Endothelial cell (in vitro differentiated cells): Measurements from ENCODE around the gene F2R. TPM values are rescaled to one million over a fixed set of nuclear protein-coding genes. Genes with fewer than 3 reads are reported as not detected.
"Not testable (repeated sequence)": the region's sequence is repeated elsewhere in the genome, so short reads cannot be mapped to it uniquely, and the experiment has no call there.

Experiments
- DNase-seq: peaks from one replicate; pipeline ENCODE4 v3.0.0; 2021; ENCODE audit warnings: low spot score
- H3K27ac Mint-ChIP-seq: one replicate; pipeline ENCODE4 v1.8.0; 2021; ENCODE audit warnings: mixed read lengths, inconsistent platforms; ENCODE audit not compliant: unreplicated experiment
- H3K27me3 Mint-ChIP-seq: one replicate; pipeline ENCODE4 v1.8.0; 2021; ENCODE audit warnings: mild to moderate bottlenecking, moderate library complexity, mixed read lengths, inconsistent platforms; ENCODE audit not compliant: unreplicated experiment
- H3K36me3 Mint-ChIP-seq: one replicate; pipeline ENCODE4 v1.8.0; 2021; ENCODE audit warnings: mild to moderate bottlenecking, low read depth, mixed read lengths, inconsistent platforms; ENCODE audit not compliant: unreplicated experiment
- H3K4me1 Mint-ChIP-seq: one replicate; pipeline ENCODE4 v1.8.0; 2021; ENCODE audit warnings: mild to moderate bottlenecking, mixed read lengths, inconsistent platforms; ENCODE audit not compliant: unreplicated experiment
- H3K4me3 Mint-ChIP-seq: one replicate; pipeline ENCODE4 v1.8.0; 2021; ENCODE audit warnings: mild to moderate bottlenecking, mixed read lengths, inconsistent platforms; ENCODE audit not compliant: unreplicated experiment
- H3K9me3 Mint-ChIP-seq: one replicate; pipeline ENCODE4 v1.8.0; 2021; ENCODE audit warnings: mixed read lengths, inconsistent platforms; ENCODE audit not compliant: unreplicated experiment
- CTCF ChIP-seq: fragments of 200-600 bp; sonication (generic); IDR thresholded peaks from one replicate; pipeline ENCODE4 v1.5.0; 2021; ENCODE audit warnings: antibody characterized with exemption; ENCODE audit not compliant: unreplicated experiment
- total RNA-seq: library from RNA; stranded (reverse); fragmentation: NEBNext Ultra II Directional; extraction: Animal tissue kit (Norgen Biotek cat#: 25700); gene quantifications from one replicate; pipeline ENCODE4 v1.2.1, GENCODE V29; 2021; ENCODE audit not compliant: unreplicated experiment

The F2R gene
- total RNA-seq, 1 donor from 2014 or later = 342 TPM

GRCh38 chr5:76771705-76772405 lies 55.9 kb downstream of the F2R start:
- Mint-ChIP-seq H3K36me3 (no peaks in the 10 kb centered on the region), H3K4me3 (no peak overlapping the region), H3K27me3 (peaks cover 6% of the 10 kb centered on the region), H3K27ac (no peak overlapping the region), H3K9me3 (no peaks in the 10 kb centered on the region), H3K4me1 (peaks cover 10% of the 10 kb centered on the region)
- TF ChIP-seq CTCF = no peak
- no peak for DNase-seq

GRCh38 chr5:76775921-76776320 lies 60.0 kb downstream of the F2R start:
- no peak overlapping the region for H3K4me3 Mint-ChIP-seq
- no peak overlapping the region for H3K27ac Mint-ChIP-seq

GRCh38 chr5:76776391-76776790 lies 60.5 kb downstream of the F2R start:
- Mint-ChIP-seq H3K4me3 (no peak overlapping the region), H3K4me1 (peaks cover 10% of the 10 kb centered on the region), H3K27me3 (peaks cover 7% of the 10 kb centered on the region), H3K27ac (no peak overlapping the region), H3K36me3 (no peaks in the 10 kb centered on the region), H3K9me3 (no peaks in the 10 kb centered on the region)
- no peak for TF ChIP-seq CTCF
- no peak for DNase-seq

More at GRCh38 chr5:76775921-76776320, 60.0 kb downstream of the F2R start:
- Mint-ChIP-seq H3K36me3 (no peaks in the 10 kb centered on the region), H3K4me1 (peaks cover 10% of the 10 kb centered on the region), H3K27me3 (peaks cover 7% of the 10 kb centered on the region), H3K9me3 (no peaks in the 10 kb centered on the region)
- TF ChIP-seq CTCF = no peak
- no peak for DNase-seq

GRCh38 chr5:76780616-76781015 lies 64.7 kb downstream of the F2R start:
- not testable (repeated sequence) for H3K27me3 Mint-ChIP-seq, H3K4me3 Mint-ChIP-seq, H3K9me3 Mint-ChIP-seq, DNase-seq, H3K36me3 Mint-ChIP-seq, H3K27ac Mint-ChIP-seq
- peaks cover 11% of the 10 kb centered on the region for H3K4me1 Mint-ChIP-seq

- no peaks in the 10 kb centered on the region for H3K36me3 Mint-ChIP-seq
- H3K4me3 Mint-ChIP-seq = no peak overlapping the region
- peaks cover 9% of the 10 kb centered on the region for H3K4me1 Mint-ChIP-seq
- no peaks in the 10 kb centered on the region for H3K9me3 Mint-ChIP-seq
- H3K27me3 Mint-ChIP-seq = peaks cover 5% of the 10 kb centered on the region
- no peak for DNase-seq
- no peak overlapping the region for H3K27ac Mint-ChIP-seq
- no peak for TF ChIP-seq CTCF
Observed at GRCh38 chr5:76781775-76782174, 65.8 kb downstream of the F2R start.
